HG03280 (cell line): ENCODE measurements around the gene SAMM50.

Source experiments
- ATAC-seq: cut with Tn5 transposase; IDR thresholded peaks from one replicate; pipeline ENCODE4 v1.9.1; 2021; ENCODE audit warnings: mild to moderate bottlenecking, moderate library complexity; ENCODE audit not compliant: unreplicated experiment

SAMM50 gene

DNA sequence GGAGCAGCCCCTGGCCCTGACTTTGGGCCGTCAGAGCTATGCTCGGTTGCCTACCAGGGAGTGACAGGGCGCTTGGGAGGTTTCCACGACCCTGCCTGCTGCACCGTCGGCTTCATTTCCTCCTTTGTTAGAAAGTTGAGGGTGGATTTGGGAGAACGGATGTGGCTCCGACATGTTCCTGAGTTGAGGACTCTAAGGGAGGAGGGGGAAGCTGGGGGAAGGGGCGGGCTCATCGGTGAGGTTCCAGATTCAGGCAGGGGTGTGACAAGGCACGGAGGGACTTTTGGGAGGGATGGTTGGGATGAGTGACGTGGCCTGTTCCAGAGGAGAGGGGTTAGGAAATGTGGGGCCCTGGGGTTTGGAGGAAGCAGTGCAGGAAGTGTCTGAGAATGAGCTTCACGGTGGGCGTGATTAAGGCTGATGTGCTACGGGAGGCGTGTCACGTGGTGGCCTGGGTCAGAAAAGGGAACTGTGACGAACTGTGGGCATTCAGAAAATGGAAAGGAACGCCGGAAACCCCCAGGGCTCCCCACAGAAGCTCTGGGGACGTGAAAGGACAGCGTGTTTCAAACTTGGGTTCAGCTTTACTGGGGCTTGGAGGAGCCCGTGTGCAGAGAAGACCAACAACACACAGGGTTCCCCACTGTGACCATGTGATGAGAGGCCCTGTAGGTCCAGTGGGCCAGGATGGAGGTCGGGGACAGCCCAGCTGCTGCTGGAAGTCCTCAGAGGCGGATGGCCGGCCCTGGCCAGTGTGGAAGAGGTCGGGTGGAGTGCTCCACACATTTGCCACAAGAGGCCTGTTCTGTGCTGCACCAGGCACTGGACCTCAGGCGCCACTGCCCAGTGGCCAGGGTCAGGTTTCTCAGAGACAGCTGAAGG lies 71.6 kb downstream of the SAMM50 start:
- peak; percentile 45 for ATAC-seq

DNA sequence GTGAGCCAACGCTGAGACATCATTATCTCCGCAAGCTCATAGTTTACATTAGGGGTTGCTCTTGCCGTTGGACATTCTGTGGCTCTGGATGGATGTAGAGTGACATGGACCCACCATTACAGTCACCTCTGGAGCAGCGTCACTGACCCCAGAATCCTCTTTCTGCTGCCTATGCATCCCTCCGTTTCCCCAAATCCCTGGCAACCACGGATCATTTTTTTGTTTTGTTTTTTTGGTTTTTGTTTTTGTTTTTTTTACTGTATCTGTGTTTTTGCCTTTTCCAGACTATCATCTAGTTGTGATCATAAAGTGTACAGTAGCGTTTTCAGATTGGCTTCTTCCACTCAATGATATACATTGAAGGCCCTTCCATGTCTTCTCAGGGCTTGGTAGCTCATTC lies 72.8 kb downstream of the SAMM50 start:
- ATAC-seq, result no peak

DNA sequence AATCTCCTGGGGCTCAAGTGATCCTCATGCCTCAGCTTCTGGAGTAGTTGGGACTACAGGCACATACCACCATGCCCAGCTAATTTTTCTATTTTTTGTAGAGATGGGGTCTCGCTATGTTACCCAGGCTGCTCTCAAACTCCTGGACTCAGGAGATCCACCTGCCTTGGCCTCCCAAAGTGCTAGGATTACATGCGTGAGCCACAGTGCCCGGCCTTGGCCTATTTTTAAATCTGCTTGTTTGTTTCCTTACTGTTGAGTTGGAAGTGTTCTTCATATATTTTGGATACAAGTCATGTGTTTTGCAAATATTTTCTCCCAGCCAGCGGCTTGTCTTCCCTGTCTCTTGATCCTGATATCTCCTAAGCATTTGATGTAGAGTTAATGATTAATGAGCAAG lies 73.8 kb downstream of the SAMM50 start:
- no peak for ATAC-seq

DNA sequence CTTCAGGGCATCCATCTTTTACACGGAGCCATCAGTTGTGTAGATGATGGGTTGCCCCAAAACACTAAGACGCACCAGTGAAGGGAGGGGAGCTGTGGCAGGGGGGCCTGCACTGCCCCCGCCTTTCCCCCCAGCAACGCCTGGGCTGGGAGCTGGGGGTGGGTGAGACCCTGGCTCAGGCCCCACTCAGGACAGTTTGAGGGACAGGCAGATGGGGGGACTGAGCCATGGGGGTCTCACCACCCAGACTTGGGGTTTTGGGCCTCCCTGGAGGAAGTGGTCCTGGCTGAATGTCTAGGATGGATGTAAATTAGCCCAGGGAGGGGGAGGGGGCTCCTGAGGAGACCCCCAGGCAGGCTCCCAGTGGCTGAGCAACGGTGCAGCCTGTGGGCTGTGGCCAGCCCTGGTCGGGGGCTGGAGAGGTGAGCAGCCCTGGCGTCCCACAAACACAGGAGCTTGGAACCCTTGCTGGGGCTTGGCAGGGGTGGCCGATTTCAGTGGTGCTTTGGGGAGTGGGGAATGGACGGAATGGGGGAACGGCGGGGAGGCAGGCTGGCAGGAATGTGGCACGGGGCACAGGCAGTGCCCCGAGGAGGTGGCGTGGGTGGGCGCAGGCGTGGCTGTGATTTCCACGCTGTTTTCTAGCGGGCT lies 74.9 kb downstream of the SAMM50 start:
- no peak for ATAC-seq

DNA sequence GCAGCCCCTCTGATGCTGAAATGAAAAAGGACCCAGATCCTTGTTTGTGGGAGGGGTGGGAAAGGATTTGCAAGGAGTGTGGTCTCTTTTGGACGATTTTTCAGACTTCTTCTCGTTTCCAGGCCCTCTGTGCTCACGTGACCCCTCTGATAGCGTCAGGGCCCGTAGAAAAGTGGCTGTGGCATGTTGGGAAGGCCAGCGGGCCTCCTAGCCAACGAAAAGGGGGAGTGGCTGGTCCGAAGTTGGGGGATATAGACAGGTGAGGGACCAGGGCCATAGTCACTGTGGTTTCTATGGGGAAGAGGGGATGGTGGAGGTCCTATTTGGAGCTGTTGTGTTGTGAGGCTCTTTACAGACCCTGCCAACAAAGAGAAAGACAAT lies 75.5 kb downstream of the SAMM50 start:
- no peak for ATAC-seq

DNA sequence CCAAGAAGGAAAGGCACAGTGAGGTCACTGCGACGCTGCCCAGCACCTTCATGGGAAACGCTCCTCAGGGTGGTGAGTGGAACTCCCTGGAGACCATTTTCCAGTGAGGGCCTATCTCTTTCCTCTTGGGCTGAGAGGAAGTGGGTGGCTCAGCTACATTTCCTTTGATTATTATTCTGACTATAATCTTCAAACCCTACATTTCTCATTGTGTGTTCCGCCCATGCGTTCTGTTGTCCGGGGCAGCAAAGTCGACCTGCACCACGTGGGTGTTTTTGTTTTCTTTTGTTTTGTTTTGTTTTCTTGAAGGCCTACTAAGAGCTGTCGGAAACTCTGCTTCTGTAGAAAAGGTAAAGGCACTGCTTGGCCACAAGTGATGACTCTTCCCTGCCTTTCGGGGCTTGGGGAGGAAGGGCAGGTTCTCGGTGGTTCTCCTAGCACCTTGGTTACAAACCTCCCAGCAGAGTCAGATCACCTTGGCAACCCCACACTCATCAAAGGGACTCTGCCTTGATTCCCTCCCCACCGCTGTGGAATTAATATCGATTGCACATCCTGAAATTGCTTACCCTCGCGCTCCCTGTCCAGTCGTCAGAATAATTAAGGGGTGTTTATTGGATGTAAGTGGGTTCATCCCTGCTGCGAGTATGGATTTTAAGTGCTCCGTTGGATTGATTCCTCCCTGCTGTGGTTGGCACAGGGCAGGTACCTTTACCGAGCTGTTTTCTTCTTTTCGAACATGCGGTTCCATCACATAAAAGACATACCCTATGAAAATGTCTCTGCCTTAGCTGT lies 76.1 kb downstream of the SAMM50 start:
- ATAC-seq, result no peak

DNA sequence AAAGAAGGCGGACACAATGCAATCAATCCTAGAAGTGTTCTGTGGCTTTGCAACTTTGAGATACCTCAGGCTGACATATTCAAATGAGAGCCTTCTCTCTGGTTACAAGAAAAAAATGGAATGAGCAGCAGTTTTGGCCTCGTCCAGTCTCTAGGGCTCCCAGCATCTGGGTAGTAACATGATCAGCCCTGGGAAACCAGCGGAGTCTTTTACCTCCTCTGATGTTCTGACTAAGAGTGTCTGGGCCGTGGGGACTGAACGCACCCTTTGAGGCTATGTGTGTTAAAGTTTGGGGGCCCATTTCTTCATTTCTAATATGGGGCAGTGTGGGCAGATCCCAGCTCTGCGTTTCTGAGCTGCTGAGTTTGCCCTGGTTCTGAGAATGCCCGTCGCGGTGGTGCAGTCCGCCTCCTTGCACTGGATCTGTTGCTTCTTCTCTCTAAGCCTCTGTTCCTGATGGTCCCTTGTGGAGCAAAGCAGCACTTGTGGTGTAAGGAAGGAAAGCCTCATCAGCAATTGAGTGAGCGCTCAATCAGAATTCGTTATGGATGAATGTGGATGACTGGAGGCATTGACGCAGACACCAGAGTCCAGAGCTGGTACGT lies 77.0 kb downstream of the SAMM50 start:
- no peak for ATAC-seq

DNA sequence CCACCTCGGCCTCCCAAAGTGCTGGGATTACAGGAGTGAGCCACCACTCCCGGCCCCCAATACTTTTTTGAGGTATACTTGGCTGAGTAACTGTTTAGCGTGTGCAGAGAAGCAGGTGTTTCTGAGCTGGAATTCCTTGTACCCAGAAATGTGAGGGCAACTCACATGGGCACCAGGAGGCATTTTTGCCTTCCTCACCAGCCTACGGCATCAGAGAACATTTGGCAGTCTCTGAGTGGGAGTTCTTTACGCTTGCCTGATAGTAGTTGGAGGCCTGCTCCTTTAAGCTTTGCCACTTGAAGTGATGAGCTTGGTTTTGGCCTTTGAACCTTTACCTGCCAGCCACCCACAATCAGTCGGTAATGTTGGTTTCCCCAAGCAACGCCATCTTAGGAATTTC lies 78.0 kb downstream of the SAMM50 start:
- ATAC-seq, result no peak

DNA sequence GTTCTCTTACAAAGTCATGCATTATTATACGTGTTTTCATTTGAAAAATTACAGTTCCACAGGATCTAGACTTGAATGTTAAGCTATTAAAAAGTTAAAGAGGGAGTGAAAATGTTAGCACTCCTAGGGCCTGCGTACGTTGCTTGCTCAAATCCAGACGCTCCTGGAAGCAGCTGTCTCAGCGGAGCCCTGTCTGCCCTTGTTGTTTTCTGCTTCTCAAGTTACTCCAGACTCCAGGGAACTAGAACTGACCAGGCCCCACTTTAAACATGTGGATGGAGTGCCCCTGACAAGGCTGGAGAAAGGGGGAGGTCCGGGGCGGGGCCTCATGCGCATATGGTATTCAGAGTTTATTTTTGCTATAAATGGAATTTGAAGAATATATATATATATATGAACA lies 78.5 kb downstream of the SAMM50 start:
- ATAC-seq, result no peak

DNA sequence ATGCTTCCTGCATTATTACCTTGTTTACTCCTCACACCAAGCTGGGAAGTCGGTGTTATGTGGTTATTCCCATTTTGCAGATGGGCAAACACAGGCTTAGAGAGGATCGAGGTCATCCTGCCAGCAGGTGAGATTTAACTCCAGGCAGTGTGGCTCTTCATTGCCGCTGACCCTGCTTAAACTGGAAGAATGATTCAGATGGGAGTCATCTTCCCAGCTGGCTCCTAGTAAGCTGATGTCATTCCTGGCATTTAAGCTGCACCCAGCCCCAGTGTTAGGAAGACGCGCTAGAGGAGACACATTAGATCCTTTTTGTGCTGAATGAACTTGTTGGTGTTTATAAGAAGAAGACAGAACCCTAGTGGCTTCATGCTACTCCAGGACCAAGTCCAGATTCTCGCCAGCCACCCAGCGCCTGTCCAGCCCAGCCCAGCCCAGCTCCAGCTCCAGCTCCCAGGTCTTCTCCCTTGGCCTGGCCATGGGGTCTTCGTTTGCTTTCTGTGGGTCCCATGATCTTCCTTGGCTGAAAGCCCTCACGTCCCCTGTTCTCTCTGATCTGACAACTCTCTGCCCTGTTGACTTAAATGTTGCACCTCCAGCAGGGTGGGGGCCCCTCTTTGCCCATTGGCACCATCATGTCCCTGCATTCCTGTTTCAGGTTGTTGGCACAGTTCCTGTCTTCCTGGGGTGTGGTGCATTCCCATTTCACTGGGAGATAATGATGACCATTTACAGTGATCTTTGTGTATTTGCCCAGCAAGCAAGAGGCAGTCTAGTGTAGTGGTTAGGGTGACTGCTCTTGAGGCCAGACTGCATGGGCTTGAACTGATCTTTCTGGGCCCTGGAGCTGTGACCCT lies 82.5 kb downstream of the SAMM50 start:
- no peak for ATAC-seq

DNA sequence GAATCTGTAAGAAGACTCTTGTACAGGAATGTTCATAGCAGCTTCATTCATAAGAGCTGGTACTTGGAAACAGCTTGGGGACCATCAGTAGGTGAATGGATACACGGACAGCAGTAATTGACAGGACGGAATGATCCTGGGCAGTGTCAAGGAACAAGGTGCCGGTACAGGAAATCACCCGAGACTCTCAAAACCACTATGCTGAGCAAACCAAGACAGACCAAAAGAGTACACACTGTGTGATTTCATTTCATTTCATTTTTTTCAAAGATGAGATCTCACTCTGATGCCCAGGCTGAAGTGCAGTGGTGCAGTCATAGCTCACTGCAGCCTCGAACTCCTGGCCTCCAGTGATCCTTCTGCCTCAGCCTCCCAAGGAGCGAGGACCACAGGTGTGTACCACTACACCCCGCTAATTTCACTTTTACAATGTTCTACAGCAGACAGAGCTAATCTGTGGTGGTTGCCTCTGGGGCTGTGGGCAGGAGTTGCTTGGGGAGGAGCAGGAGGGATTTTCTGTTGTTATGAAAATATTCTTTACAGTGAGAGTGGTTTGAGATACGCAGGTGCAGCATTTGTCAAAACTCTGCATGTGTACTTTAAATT lies 84.4 kb downstream of the SAMM50 start:
- ATAC-seq, result no peak

DNA sequence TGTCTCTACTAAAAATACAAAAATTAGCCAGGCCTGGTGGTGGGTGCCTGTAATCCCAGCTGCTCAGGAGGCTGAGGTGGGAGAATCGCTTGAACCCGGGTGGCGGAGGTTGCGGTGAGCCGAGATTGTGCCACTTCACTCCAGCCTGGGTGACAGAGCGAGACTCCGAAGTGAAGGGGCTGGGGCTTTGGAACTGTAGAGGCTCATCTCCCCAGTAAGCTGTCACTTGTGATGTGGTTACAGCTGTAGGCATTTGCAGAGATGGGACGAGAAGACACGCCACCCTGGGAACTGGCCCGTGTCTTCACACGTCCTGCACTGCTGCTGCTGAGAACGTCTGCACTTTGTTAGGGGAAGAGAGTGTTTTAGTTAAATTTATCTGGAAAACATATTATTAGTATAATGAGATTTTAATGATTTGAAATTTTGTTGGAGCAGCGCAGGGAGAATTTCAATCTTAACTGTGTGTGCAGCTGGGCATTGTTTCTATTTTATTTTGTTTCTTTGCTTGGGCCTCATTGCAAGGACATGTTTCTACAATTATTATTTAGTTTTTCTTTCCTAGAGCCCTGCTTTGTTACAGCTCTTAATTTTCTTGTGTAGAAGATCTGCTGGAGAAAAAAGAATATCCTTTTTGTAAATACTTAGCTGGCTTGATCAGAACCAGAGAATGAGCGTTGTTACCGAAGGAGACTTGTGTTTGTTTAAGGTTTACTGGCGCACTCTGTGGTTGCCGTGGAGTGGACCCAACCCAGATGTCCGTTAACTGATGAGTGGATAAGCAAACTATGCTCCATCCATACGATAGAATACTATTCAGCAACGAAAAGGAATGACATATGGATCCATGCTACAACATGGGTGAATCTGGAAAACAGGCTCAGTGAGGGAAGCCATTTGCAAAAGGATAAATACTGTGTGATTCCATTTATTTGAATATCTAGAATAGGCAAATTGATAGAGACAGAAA lies 87.3 kb downstream of the SAMM50 start:
- ATAC-seq, result no peak

DNA sequence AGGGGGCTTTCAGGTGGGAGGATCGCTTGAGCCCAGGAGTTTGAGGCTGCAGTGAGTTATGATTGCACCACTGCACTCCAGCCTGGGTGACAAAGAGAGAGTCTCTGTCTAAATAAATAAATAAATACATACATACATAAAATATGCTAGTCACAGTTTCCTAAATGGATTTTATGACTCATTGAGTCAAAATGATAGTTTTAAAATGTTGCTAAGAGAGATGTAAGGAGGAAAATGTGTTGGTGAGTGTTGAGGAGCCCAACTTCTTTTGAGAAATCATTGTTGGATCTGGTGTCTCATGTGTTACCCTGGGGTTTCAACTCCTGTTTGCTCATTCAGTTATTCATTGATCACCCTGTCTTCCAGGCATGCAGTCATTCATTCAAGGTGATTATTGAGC lies 89.9 kb downstream of the SAMM50 start:
- no peak for ATAC-seq
